H1 (cell line): ENCODE data around the gene PRR35. TPM values are rescaled to one million over a fixed set of nuclear protein-coding genes. Genes with fewer than 3 reads are reported as not detected.

ENCODE experiments used
- CTCF ChIA-PET: fragments of 300-600 bp; sonication (Branson Sonifier 250); formaldehyde crosslinking; loops from one replicate; lab custom pipeline; 2021; ENCODE audit not compliant: partially characterized antibody; lab: Charles Lee
- POLR2A ChIA-PET: fragments of 300-600 bp; sonication (Branson Sonifier 250); formaldehyde crosslinking; loops from one replicate; lab custom pipeline; 2021; ENCODE audit warnings: inconsistent platforms; ENCODE audit not compliant: partially characterized antibody; lab: Charles Lee
- DNase-seq, 2 experiments: peaks; one replicate each; pipeline versions ENCODE4 v3.0.0 to v3.0.0-alpha.2; 2010 to 2022; ENCODE audit warnings: low spot score in 2 of 2, low read depth in 1 of 2, mixed read lengths in 1 of 2
- FAIRE-seq: peaks from 2 replicates; lab custom pipeline; 2011; peaks lifted over from hg19 to GRCh38; lab: Jason Lieb, UNC
- H2AFZ ChIP-seq: 2 replicates; pipeline ENCODE4 v1.8.1; 2012; ENCODE audit warnings: low read length, inconsistent platforms
- H2AK5ac ChIP-seq: 2 replicates; pipeline ENCODE4 v1.6.1; 2013; ENCODE audit warnings: low read depth, low read length
- H2BK120ac ChIP-seq: replicated peaks from 2 replicates; pipeline ENCODE3; 2013; ENCODE audit warnings: low read depth, low read length, inconsistent platforms
- H2BK12ac ChIP-seq: 2 replicates; pipeline ENCODE4 v1.6.1; 2013; ENCODE audit warnings: low read depth, low read length
- H2BK15ac ChIP-seq: 2 replicates; pipeline ENCODE4 v1.6.1; 2013; ENCODE audit warnings: low read length
- H2BK20ac ChIP-seq: 2 replicates; pipeline ENCODE4 v1.6.1; 2013; ENCODE audit warnings: low read length
- H2BK5ac ChIP-seq: 2 replicates; pipeline ENCODE4 v1.6.1; 2013; ENCODE audit warnings: low read depth, low read length
- H3K14ac ChIP-seq: 2 replicates; pipeline ENCODE4 v1.6.1; 2013; ENCODE audit warnings: inconsistent platforms; ENCODE audit not compliant: insufficient read length
- H3K18ac ChIP-seq: 2 replicates; pipeline ENCODE4 v1.6.1; 2013; ENCODE audit warnings: low read length; ENCODE audit errors: extremely low read depth
- H3K23ac ChIP-seq: 2 replicates; pipeline ENCODE4 v1.6.1; 2013; ENCODE audit warnings: inconsistent platforms; ENCODE audit not compliant: insufficient read length
- H3K23me2 ChIP-seq: 2 replicates; pipeline ENCODE4 v1.6.1; 2013; ENCODE audit warnings: low read depth, low read length
- H3K27ac ChIP-seq: 2 replicates; pipeline ENCODE4 v1.6.1; 2011; ENCODE audit warnings: low read depth, low read length, inconsistent platforms
- H3K27me3 ChIP-seq, 4 experiments: replicated peaks in 1 of 4; 1 replicate in 1 of 4; 2 replicates in 3 of 4; pipeline versions ENCODE4 v1.6.1 to v1.8.1; 2011 to 2013; ENCODE audit warnings: low read length in 3 of 4, mild to moderate bottlenecking in 3 of 4, inconsistent platforms in 2 of 4, mixed read lengths in 2 of 4, moderate library complexity in 1 of 4; ENCODE audit not compliant: control insufficient read depth in 3 of 4, insufficient read depth in 3 of 4; ENCODE audit errors: extremely low read depth in 1 of 4
- H3K36me3 ChIP-seq, 4 experiments: 2 replicates each; pipeline versions ENCODE4 v1.6.1 to v1.8.1; 2011 to 2013; ENCODE audit warnings: mild to moderate bottlenecking in 4 of 4, low read length in 3 of 4, moderate library complexity in 2 of 4, control low read depth in 1 of 4, inconsistent platforms in 1 of 4; ENCODE audit not compliant: insufficient read depth in 4 of 4, control insufficient read depth in 2 of 4
- H3K4ac ChIP-seq: replicated peaks from 2 replicates; pipeline ENCODE3; 2013; ENCODE audit warnings: low read length, low read depth, mixed read lengths, inconsistent platforms; ENCODE audit not compliant: insufficient read length
- H3K4me1 ChIP-seq, 4 experiments: replicated peaks in 1 of 4; 1 replicate in 1 of 4; 2 replicates in 3 of 4; pipeline versions ENCODE4 v1.6.1 to v1.8.1; 2011 to 2013; ENCODE audit warnings: low read length in 3 of 4, inconsistent platforms in 2 of 4, mixed read lengths in 1 of 4; ENCODE audit not compliant: insufficient read depth in 4 of 4, control insufficient read depth in 3 of 4
- H3K4me2 ChIP-seq, 2 experiments: 2 replicates each; pipeline versions ENCODE4 v1.6.1 to v1.8.1; 2011 to 2013; ENCODE audit warnings: low read depth in 2 of 2, low read length in 2 of 2, control low read depth in 1 of 2, inconsistent platforms in 1 of 2, mild to moderate bottlenecking in 1 of 2; ENCODE audit not compliant: insufficient read depth in 1 of 2
- H3K4me3 ChIP-seq, 4 experiments: fragments of 200-600, 300-600 bp in 1 of 4; sonication (generic), shearing (Covaris generic), sonication (Bioruptor Twin) in 1 of 4; 2 replicates each; pipeline versions ENCODE4 v1.5.1 to v1.8.1; 2011 to 2016; ENCODE audit warnings: low read length in 4 of 4, low read depth in 3 of 4, control low read depth in 2 of 4, inconsistent platforms in 2 of 4, mild to moderate bottlenecking in 2 of 4, mixed read lengths in 1 of 4, moderate library complexity in 1 of 4; ENCODE audit not compliant: insufficient read depth in 2 of 4; ENCODE audit errors: extremely low read depth in 1 of 4
- H3K56ac ChIP-seq: replicated peaks from 2 replicates; pipeline ENCODE3; 2013; ENCODE audit warnings: low read depth, mild to moderate bottlenecking, mixed read lengths, low read length, inconsistent platforms; ENCODE audit not compliant: insufficient read length
- H3K79me1 ChIP-seq: 2 replicates; pipeline ENCODE4 v1.6.1; 2013; ENCODE audit warnings: low read depth, low read length, control low read depth
- H3K79me2 ChIP-seq, 2 experiments: 2 replicates each; pipeline versions ENCODE4 v1.6.1 to v1.8.1; 2012 to 2013; ENCODE audit warnings: low read length in 2 of 2, mild to moderate bottlenecking in 2 of 2, inconsistent platforms in 1 of 2; ENCODE audit not compliant: insufficient read depth in 2 of 2, control insufficient read depth in 1 of 2
- H3K9ac ChIP-seq, 4 experiments: replicated peaks in 1 of 4; 1 replicate in 1 of 4; 2 replicates in 3 of 4; pipeline versions ENCODE4 v1.6.1 to v1.8.1; 2011 to 2013; ENCODE audit warnings: low read depth in 3 of 4, low read length in 3 of 4, control low read depth in 2 of 4, mild to moderate bottlenecking in 2 of 4, moderate library complexity in 2 of 4, inconsistent platforms in 1 of 4; ENCODE audit errors: extremely low read depth in 1 of 4
- H3K9me3 ChIP-seq, 2 experiments: 2 replicates each; pipeline versions ENCODE4 v1.6.1 to v1.8.1; 2012 to 2013; ENCODE audit warnings: mild to moderate bottlenecking in 2 of 2, moderate library complexity in 2 of 2, control low read depth in 1 of 2, inconsistent platforms in 1 of 2, low read depth in 1 of 2, low read length in 1 of 2, mixed read lengths in 1 of 2; ENCODE audit not compliant: insufficient read depth in 2 of 2
- H4K20me1 ChIP-seq, 2 experiments: replicated peaks in 1 of 2; 2 replicates each; pipeline versions ENCODE3 to v1.8.1; 2011 to 2013; ENCODE audit warnings: inconsistent platforms in 2 of 2, low read length in 2 of 2, mild to moderate bottlenecking in 1 of 2; ENCODE audit not compliant: insufficient read depth in 2 of 2, control insufficient read depth in 1 of 2
- H4K5ac ChIP-seq: 2 replicates; pipeline ENCODE4 v1.6.1; 2013; ENCODE audit warnings: low read length, low read depth, mixed read lengths, inconsistent platforms; ENCODE audit not compliant: insufficient read length
- H4K8ac ChIP-seq: 2 replicates; pipeline ENCODE4 v1.8.0; 2013; ENCODE audit warnings: mild to moderate bottlenecking, moderate library complexity, low read length, inconsistent platforms; ENCODE audit not compliant: insufficient read depth; ENCODE audit errors: extremely low read depth
- H4K91ac ChIP-seq: replicated peaks from 2 replicates; pipeline ENCODE3; 2013; ENCODE audit warnings: low read length, mixed read lengths, inconsistent platforms; ENCODE audit not compliant: insufficient read length
- ASH2L ChIP-seq: fragments of 200-600, 300-600 bp; sonication (generic); IDR thresholded peaks from one replicate; pipeline ENCODE4 v1.7.1; 2017; ENCODE audit warnings: low read length
- BRCA1 ChIP-seq: IDR thresholded peaks from 2 replicates; pipeline ENCODE4 v1.6.1; 2012; ENCODE audit warnings: low read depth, low read length, improper control_type of control experiment
- CHD1 ChIP-seq: IDR thresholded peaks from 2 replicates; pipeline ENCODE4 v1.6.1; 2012; ENCODE audit warnings: low read depth, low read length, improper control_type of control experiment
- RNF2 ChIP-seq: fragments of 200-900, 300-1000 bp; sonication (generic); IDR thresholded peaks from 2 replicates; pipeline ENCODE4 v1.7.1; 2016; ENCODE audit warnings: borderline replicate concordance, low read depth, mild to moderate bottlenecking, antibody characterized with exemption, low read length; ENCODE audit not compliant: poor library complexity, severe bottlenecking; ENCODE audit errors: missing control alignments
- SIN3A ChIP-seq, 2 experiments: IDR thresholded peaks in 1 of 2; conservative IDR thresholded peaks in 1 of 2; 2 replicates each; pipeline ENCODE4 v1.6.1; 2011 to 2012; ENCODE audit warnings: low read length in 2 of 2, improper control_type of control experiment in 1 of 2, low read depth in 1 of 2, mild to moderate bottlenecking in 1 of 2
- SP4 ChIP-seq: IDR thresholded peaks from 2 replicates; pipeline ENCODE4 v1.6.1; 2012; ENCODE audit warnings: low read length, inconsistent platforms
- SRF ChIP-seq: IDR thresholded peaks from 2 replicates; pipeline ENCODE4 v1.6.1; 2011; ENCODE audit warnings: mild to moderate bottlenecking, low read depth, low read length, moderate library complexity
- TAF7 ChIP-seq: optimal IDR thresholded peaks from 2 replicates; pipeline ENCODE3; 2011; ENCODE audit warnings: low read depth, mild to moderate bottlenecking, inconsistent platforms, low read length, moderate library complexity, borderline replicate concordance
- TEAD4 ChIP-seq: IDR thresholded peaks from 2 replicates; pipeline ENCODE4 v1.6.1; 2012; ENCODE audit warnings: low read depth, low read length, inconsistent platforms, mixed read lengths
- WGBS, 2 experiments: shearing (Covaris generic) in 1 of 2; methylation state at CpG; one replicate each; pipeline versions ENCODE4 v1.1.6 to v1.1.7; 2013 to 2015; ENCODE audit warnings: low lambda C conversion rate in 2 of 2, mixed read lengths in 2 of 2, inconsistent platforms in 1 of 2, low coverage in 1 of 2, missing lambda C conversion rate in 1 of 2; ENCODE audit not compliant: insufficient replicate concordance in 2 of 2, insufficient coverage in 1 of 2, insufficient read length in 1 of 2; ENCODE audit errors: extremely low coverage in 1 of 2, missing lambda C conversion rate in 1 of 2; 5-methylcytosine and 5-hydroxymethylcytosine counted together
- polyA plus RNA-seq, 7 experiments: library from polyadenylated mRNA; depleted of rRNA in 3 of 7; stranded (reverse) in 5 of 7; unstranded in 2 of 7; fragments of >200 nt in 5 of 7; fragments of 200-250 nt in 2 of 7; gene quantifications; 1 replicate in 5 of 7; 2 replicates in 1 of 7; 4 replicates in 1 of 7; pipeline versions ENCODE4 v1.2.1 to v1.2.3, GENCODE V29; 2011 to 2013; ENCODE audit warnings: missing spikeins in 2 of 7, mixed read lengths in 2 of 7
- total RNA-seq: library from RNA; stranded (reverse); fragmentation: NEBNext Ultra II Directional; extraction: Animal tissue kit (Norgen Biotek cat#: 25700); gene quantifications from 2 replicates; pipeline ENCODE4 v1.2.1, GENCODE V29; 2021
- TF ChIP-seq, protein P1 (sequence below): IDR thresholded peaks from 2 replicates; pipeline ENCODE4 v1.6.1; 2012; ENCODE audit warnings: inconsistent platforms
- TF ChIP-seq, protein P2 (sequence below), 3 experiments: IDR thresholded peaks; 1 replicate in 2 of 3; 2 replicates in 1 of 3; pipeline versions ENCODE4 v1.5.1 to v1.6.1; 2011; ENCODE audit warnings: low read length in 3 of 3, mild to moderate bottlenecking in 3 of 3, inconsistent platforms in 2 of 3, low read depth in 1 of 3, moderate library complexity in 1 of 3; ENCODE audit not compliant: insufficient read depth in 1 of 3; ENCODE audit errors: control extremely low read depth in 1 of 3

Gene PRR35
- total and polyA plus RNA-seq, 2 of the 8 experiments (the other 6 are each of a cell fraction or from before 2014, with no cell fraction given) = 0.38 to 0.50 TPM

DNA sequence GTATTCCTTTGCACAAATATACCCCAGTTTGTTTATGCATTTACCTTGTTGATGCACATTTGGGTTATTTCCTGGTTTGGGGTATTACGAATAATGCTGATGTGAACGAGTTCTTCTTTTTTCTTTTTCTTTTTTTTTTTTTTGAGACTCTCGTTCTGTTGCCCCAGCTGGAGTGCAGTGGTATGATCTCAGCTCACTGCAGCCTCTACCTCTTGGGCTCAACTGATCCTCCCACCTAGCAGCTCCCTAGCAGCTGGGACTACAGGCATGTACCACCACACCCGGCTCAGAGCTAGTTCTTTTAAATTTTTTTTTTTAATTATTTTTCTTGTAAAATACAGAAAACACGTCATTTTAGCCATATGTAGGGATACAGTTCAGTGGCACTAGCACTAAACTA is 43.7 kb downstream of the PRR35 start:
- DNase-seq (no peak), FAIRE-seq (no peak)
- CTCF ChIA-PET = interaction anchor here (1.2 to 1.6 kb wide), 2 partner anchors 11 to 14 kb away, joined by 4 read pairs; no protein-coding TSS in a partner anchor
- Histone ChIP-seq H2BK120ac (no peak overlapping the region), H4K20me1 (peaks cover 4 to 6% of the 10 kb centered on the region in 2 experiments), H2BK12ac (no peak overlapping the region), H3K27ac (no peak overlapping the region), H2AFZ (no peak overlapping the region), H2BK15ac (no peak overlapping the region), H3K4me1 (peaks cover 0 to 2% (median 0%) of the 10 kb centered on the region in 4 experiments; a peak in 2 of 7 replicates), H3K9me3 (peaks cover 7 to 13% of the 10 kb centered on the region in 2 experiments; a peak in 3 of 4 replicates), H3K4me3 (no peak overlapping the region), H3K56ac (no peak overlapping the region), H4K8ac (no peak overlapping the region), H4K5ac (no peak overlapping the region), H2BK20ac (no peak overlapping the region), H3K36me3 (peaks cover 0 to 3% (median under 1%) of the 10 kb centered on the region in 4 experiments; a peak in 2 of 8 replicates), H3K4ac (no peak overlapping the region), H3K27me3 (no peaks in the 10 kb centered on the region), H4K91ac (no peak overlapping the region), H3K23ac (no peak overlapping the region), H3K23me2 (no peaks in the 10 kb centered on the region), H2AK5ac (no peak overlapping the region), H3K9ac (no peak overlapping the region), H3K79me1 (peaks cover 6% of the 10 kb centered on the region), H3K14ac (no peak overlapping the region), H3K4me2 (no peak overlapping the region), H3K79me2 (peaks cover 2 to 3% of the 10 kb centered on the region in 2 experiments; a peak in 2 of 4 replicates), H2BK5ac (no peak overlapping the region), H3K18ac (no peak overlapping the region)
- 86% methylated on average over 4 of the region's 5 CpGs; no CpG with 5 or more reads in 1 of the 2 experiments for WGBS, 2 experiments
- POLR2A ChIA-PET = no interaction called here
- TF ChIP-seq ASH2L (no peak), TAF7 (no peak), RNF2 (no peak), SRF (no peak), BRCA1 (no peak), SIN3A (conservative IDR thresholded peaks at IDR 0.05 in 1 of 2, IDR thresholded peaks at IDR 0.05 in 1 of 2; ENCODE audit: low read depth in 1 of 2, low read length in 2 of 2) (no peak), TEAD4 (no peak), SP4 (no peak), CHD1 (no peak)
- TF ChIP-seq, protein P1, sequence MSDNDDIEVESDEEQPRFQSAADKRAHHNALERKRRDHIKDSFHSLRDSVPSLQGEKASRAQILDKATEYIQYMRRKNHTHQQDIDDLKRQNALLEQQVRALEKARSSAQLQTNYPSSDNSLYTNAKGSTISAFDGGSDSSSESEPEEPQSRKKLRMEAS = no peak
- TF ChIP-seq, protein P2, sequence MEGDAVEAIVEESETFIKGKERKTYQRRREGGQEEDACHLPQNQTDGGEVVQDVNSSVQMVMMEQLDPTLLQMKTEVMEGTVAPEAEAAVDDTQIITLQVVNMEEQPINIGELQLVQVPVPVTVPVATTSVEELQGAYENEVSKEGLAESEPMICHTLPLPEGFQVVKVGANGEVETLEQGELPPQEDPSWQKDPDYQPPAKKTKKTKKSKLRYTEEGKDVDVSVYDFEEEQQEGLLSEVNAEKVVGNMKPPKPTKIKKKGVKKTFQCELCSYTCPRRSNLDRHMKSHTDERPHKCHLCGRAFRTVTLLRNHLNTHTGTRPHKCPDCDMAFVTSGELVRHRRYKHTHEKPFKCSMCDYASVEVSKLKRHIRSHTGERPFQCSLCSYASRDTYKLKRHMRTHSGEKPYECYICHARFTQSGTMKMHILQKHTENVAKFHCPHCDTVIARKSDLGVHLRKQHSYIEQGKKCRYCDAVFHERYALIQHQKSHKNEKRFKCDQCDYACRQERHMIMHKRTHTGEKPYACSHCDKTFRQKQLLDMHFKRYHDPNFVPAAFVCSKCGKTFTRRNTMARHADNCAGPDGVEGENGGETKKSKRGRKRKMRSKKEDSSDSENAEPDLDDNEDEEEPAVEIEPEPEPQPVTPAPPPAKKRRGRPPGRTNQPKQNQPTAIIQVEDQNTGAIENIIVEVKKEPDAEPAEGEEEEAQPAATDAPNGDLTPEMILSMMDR (IDR thresholded peaks at IDR 0.05; ENCODE audit: control extremely low read depth in 1 of 3, insufficient read depth in 1 of 3, low read depth in 1 of 3, low read length in 3 of 3) = no peak
